HG03442 (cell line): Measurements from ENCODE around the gene ARHGAP29.

ENCODE experiments used
- ATAC-seq: cut with Tn5 transposase; IDR thresholded peaks from one replicate; pipeline ENCODE4 v1.9.1; 2021; ENCODE audit warnings: mild to moderate bottlenecking, moderate library complexity; ENCODE audit not compliant: unreplicated experiment

ARHGAP29 gene

DNA sequence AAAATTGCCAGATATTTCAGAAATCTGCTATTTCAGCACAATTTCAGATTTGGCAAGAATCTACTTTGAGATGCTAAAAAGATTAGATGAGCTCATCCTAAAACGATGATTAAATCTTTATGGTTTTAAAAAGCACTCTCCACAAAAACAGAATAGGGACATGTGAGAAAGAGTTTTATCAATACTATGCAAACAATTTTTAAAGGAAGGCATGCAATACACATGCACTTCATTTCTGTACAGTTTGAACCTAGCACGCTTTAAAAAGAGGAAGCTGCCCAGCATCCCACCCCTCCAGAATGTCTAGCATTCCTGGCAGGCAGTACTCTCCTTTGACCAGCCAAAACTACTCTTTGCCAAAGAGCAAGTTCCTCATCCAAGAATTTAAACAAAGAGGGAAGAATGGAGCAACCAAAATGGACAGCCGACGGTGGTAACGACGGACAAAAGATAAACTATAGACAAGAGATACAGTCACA is 1.3 kb downstream of the ARHGAP29 start:
- ATAC-seq: no peak

DNA sequence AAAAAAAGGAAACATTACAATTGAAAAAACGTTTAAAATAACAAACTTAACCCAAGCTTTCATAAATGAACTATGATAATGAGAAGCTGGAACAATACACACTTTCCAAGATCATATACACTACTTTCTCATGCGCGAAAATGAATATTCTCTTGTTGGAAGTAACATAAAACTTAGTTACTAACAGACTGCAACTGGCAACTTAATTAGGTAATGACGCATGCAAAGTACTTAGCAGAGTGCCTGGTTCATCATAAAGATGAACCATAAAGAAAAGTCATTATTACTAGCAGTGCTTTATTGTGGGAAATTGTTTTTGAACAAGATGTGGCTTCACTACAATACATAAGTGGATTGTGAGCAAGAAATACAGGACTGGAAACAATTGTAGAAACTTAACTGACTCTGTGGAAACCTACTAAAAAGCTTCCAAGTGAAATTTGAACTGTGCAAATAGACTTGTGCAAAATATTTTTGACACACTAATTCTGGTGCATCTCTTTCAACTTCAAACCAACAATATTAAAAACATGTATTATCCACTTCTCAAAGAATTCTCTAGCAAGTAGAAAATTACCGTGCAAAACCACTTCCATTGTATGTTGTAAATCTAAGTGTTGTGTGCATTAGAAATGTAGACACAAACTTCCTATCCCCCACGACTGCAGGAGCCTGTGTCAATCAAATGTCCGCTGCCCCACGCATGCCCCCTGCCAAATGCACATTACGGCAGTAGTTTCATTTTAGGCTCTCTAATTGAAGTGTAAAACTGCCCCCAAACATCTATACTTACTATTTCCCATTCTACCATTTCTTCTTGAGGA is 2.0 kb downstream of the ARHGAP29 start:
- ATAC-seq: no peak

DNA sequence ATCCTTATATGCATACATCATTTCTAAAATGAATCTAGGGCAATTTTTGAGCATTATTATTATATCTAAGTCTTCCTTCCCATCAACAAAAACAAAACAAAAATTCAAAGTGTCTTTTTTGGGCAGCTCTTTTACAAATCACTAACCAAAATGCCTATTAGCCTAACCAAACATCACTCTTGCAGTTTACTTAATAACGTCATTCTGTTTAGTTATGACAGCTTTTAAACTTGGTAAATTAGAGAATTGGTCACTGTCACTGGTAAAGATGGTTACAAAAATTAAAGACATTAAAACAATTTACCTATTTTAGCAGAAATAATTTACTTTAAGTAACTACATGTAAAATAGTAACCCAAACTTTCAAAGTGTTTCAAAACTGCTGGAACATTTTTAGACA is 2.8 kb downstream of the ARHGAP29 start:
- ATAC-seq: no peak

DNA sequence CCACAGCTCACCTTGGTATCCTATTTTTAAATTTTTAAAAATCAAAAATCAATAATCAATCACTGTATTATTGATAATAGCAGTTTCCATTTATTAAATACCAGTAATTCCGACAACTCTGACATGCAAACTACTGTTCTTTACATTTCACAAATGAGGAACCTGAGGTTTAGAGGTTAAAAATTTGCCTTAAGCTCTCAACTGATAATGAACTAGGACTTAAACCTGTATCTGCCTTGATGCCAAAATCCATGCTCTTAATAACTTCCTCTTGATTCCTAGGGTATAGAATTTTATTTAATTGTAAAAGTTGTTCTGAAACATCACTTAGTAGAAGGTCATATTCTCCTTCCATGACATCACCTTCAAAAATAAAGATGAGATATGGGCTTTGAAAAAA is 5.6 kb downstream of the ARHGAP29 start:
- no peak for ATAC-seq

DNA sequence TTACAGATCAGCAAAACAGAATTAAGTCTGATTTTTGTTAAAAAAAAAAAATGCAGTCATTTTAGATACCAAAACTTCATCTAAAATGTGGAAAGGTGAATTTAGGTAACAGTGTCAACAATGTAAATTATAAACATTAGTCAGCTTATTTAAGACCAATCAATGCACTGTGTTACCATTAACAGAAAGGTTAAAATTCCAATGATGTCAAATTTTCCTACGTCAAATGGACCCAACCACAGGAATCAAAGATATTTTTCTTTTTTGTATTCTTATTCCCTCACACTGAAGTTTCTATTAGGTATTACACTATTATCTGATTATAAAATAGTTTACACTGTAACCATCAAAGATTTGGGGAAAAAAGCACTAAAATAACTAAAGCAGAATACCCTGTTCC is 6.5 kb downstream of the ARHGAP29 start:
- ATAC-seq: no peak

DNA sequence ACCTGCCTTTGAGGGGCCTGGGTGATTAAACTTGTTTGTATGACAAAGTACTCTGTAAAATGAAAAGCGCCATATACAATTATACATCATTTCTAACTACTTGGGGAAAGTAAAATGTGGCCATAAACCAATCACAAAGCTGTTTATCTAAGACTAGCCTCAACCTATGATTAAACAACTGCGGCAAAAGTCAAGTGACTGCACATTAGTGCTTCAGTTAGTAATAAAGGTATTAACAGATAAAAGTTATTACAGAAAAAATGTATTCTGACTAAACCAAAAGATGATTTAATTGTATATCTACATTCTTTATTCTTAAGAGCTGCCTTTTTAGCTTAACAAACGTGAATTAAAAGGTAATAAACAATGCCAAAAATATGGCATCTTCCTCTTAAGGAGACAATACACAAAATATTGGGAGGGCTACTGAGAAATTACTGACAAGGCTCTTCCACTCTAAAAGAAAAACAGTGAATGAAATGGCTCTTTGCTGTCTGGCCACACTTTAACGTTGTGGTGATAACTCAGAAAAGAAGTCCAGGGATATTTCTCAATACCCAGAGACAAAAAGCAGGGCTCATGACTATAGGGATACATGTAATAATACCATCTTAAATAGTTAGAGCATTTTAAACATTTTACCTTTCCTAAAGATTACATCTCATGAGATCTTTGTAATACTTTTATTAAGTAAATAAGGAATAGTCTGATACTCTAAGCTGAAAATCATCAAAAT is 8.6 kb downstream of the ARHGAP29 start:
- no peak for ATAC-seq

DNA sequence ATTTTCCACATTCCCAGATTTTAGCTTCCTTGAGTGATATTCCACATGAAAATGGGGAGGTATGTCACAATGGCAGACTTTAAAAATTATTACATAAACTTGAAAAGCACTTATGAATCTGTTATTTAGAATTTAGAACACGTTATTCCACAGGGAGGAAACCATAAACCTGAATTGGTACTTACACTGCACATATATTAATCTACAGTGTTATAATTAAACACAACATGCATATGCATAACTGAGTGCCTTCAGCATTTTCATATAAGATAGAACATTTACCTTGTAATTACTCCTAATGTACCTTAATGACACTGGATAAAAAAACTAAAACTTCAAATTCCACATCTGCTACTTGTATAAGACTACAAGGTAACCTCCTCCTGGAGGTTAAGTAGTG is 9.8 kb downstream of the ARHGAP29 start:
- ATAC-seq: no peak

DNA sequence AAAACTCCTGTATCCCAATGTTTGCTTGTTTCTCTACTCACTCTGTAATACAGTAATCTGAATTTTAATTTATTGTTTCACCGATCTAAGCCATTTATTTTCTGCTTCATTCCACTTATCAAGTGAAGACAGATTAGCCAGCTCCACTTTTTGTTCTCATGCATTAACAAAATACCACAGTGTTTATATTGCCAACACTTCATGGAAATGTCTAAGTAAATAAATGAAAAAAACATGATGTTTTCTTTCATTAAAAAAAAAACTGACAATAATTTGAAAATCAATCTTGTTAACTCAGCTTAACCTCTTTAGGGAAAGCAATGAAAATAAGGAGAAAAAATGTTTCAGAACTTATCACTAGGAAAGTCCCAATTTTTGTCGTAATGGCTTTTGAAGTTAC is 11.5 kb downstream of the ARHGAP29 start:
- ATAC-seq: no peak

DNA sequence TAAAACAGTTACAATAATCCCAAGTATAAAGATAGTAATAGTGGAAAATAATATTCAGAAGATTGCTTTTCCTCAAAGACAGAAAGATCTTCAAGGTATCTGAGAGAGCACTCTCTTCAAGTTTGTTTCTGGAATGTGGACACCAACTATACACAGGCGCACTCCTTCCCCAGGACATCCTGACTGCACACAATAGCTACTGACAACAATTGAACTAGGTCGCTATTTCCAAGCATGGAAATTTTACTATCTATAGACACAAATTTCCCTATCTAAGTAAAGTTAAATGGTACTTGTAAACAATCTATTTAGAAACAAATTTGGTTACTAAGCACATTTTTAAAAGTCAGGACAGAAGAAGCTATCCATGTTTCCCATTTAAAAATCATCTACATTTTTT is 19.1 kb downstream of the ARHGAP29 start:
- ATAC-seq: no peak

DNA sequence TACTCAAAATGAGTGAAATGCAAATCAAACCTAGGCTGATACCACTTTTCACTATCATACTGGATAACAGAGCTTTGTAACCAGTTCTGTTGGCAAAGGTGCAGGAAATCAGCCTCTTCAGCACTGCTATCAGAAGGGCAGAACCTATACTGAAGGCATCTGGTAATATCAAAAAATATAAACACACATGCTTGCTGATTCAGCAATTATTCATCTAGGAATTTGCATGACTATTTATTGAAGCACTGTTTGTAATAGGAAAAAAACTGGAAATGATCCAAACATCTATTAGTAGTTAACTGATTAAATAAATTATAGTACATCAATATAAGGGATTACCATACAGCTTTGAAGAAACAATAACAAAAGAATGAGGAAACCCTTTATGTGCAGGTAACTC is 21.4 kb downstream of the ARHGAP29 start:
- no peak for ATAC-seq

DNA sequence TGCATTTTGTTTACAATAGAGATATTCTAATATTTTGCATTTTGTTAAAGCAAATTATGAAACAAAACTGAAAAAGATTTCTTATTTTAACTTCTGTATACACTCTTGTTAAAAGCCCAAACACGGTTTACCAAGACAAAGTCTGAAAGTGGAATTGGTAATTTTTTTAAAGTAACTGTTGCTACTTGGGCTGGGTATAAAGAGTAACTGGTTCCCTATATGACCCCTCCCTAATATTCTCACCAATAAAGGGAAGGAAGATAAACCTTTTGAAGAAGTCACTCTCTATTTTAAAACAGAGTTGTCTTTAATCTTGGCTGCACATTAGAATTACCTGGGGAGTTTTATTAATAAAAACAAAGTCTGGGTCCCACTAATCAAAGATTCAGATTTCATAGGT is 27.4 kb downstream of the ARHGAP29 start:
- ATAC-seq: no peak

DNA sequence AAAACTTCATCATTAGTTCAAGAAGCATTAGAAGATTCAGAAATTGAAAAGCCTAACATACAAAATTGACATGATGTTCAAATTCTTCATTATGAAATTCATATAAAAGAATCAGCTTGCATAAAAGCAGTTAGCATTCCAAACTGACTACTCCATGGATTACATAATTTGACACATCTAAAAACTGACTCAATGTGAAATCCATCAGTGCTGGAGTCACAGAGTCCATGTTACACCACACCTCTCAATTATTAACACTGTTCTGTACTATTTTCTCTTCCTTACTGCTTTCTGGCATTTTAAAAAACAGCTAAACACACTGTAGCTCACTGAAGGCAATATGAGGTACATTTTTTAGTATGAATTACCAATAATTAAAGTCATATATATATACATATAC is 28.0 kb downstream of the ARHGAP29 start:
- ATAC-seq: no peak

DNA sequence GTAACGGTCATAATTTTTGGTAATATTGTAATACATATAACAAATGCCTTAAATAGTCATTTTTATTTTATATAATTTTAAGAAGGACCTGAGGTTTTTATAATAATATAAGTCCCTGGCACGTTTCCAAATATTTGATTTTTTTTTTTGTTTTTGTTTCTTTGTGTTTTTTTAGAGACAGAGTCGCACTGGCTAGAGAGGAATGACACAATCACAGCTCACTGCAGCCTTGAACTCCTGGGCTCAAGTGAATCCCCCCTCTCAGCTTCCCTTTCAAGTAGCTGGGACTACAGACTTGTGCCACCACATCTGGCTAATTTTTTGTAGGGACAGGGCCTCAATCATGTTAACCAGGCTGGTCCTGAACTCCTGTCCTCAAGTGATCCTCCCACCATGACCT is 29.7 kb downstream of the ARHGAP29 start:
- no peak for ATAC-seq

DNA sequence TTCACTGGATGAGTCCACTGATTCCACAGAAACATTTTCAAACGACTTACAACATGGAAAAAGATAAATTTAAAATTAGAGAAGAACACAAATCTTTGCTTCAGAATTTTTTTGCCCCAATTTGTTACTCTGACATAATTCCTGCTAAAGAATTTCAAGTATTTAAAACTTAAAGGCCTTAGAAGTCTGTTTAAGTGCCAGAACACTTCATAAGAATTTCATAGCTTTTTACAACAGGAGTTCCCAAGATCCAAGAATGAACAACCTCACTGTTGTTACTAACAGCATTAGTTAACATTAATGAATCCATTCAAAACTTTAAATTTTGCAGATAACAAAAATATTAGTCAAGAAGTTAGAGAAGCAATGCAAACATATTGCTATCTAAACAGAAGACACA is 31.7 kb downstream of the ARHGAP29 start:
- ATAC-seq: no peak

DNA sequence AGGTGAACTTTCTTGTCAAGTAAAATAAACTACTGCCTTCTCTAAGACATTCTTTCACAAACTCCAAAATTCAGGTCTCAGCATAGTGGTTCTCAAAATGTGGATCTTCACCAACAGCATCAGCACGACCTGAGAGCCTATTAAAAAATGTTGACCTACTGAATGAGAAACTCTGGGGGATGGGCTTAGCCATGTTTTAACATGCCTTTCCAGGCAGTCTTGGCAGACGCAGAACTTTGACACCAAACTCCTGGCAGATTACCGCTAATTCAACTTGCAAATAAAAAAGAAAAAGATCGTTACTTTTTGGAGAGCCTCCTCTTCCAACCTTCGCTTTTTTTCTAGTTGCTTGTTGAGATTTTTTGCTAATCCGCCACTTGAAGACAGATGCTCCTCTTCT is 35.1 kb downstream of the ARHGAP29 start:
- ATAC-seq: no peak

DNA sequence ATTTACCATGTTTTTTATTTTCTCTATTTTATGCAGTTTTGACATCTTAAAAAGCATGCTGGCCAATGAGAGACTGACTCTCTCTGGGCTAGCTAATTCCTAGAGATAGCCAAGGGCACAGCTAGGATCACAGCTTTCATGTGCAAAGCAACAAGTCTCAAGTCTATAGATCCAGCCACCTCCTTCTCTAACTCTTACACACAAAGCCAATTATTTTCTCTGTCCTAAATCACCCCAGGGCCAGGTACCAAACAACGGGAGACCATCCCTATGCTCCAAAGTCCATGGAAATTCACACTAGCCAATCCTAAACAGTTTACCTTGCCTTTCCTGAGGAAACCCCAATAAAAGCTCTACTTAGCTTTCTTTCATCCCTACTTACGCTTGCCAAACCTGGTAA is 38.0 kb downstream of the ARHGAP29 start:
- no peak for ATAC-seq

DNA sequence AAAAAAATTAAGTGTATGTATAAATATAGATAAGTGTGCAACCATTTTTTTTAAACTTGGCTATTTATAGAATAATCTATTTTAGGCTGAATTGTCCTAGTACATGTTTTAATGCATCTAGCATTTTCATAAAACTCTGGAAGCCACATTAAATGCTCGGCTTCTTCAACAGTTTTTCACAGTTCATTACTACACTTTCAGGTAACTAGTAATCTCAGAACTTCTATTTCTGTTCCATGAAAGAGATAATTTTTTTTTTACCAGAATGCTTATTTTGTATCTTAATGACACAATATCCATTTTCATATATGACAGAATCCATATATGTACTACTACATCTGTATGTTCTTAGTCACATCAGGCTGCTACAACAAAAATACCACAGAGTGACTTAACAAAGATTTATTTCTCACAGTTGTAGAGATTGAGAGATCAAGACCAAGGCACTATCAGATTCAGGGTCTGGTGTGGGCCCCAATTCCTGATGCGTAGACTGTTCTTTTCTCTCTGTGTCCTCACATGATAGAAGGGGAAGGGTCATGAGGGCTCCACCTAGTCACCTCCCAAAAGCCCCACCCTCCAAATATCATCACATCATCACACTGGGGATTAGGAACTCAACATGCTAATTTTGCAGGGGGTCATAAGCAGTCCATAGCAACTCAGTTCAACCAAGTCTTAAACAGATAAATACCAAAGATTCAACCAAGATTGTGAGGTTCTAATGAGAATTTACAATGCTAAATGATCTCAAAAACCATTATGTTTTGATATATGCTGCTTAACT is 43.1 kb downstream of the ARHGAP29 start:
- ATAC-seq: no peak

DNA sequence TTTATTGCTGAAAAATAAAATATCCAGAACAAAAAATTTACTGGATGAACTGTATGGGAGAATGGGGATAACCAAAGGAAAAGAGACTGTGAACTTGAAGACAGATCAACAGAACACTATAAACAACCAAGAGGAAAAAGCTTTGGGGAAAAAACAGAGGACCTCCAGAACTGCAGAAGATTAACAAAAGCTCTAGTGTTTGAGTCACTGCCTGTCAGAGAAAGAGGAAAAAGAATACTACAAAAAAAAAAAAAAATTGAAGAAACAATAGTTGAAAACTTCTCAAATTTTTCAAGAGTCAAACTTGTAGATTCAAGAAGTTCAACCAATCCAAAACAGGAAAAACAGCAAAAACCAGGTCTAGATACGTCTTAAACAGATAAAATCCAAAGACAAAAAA is 44.3 kb downstream of the ARHGAP29 start:
- ATAC-seq: no peak

DNA sequence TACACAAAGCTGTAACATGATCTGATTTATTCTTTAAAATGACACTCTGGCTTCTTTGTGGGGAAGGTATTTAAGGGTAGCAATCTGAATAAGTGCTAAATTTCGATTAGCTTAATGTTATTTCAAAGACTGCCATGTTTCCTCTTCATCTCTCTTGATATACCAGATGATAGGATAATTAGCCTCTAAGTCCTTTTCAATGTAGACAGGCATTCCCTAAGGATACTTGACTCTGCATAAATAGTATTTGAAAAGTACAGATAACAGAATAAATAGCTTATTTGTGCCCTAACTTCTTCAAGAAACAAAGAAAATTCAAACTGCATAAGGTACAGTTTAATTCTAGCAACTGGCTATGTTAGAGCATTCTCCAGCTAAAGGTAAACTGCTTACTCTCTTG is 46.2 kb downstream of the ARHGAP29 start:
- no peak for ATAC-seq

DNA sequence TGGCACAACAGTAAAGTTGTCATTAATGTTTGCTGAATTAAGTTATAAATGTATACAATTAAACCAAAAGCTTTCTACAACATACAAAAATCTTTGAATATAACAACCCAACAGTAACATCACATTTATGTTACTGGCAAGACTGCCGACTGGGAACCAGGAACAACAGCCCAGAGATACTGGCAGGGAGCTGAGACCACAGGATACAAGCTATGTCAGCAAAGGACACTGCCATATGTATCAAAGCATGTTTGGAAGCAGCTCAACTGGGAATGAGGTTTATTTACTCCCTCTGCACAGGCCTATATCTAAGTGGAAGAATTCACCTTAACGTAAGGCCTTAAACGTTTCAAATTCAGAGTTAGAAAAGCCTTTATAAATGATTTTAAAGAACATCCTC is 50.4 kb downstream of the ARHGAP29 start:
- no peak for ATAC-seq

DNA sequence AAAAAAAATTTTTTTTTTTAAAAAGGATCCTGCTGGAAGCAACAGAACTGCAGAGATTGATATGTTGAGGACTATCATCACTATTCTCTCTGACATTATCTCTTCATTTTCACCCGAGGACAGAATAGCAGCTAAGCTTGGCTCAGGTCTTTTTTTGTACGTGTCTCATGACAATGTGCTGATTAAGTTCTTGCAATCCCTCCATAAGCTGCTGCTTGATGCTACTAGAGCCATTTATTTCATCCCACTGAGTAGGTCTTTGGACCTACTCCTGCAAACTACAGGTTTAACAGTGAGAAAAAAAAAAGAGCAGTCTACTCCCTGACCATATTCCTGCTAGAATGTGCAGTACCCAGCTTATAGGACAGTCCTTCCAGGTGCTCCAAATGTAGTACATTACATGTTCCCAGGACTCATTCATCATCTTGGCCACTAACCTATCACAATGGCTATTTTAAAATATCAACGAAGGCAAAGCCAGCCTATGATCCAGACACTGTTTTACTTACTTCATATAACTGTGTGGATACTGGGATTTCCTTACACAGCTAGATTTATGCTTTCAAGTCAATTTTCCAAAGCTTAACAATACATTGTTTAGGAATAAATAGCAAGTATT is 54.1 kb downstream of the ARHGAP29 start:
- ATAC-seq: no peak
